NCI-H1436 treated with DMSO at 0.1 percent for 48 hours (cell line): Measurements from ENCODE around the gene SEMA3A.
"Not testable (repeated sequence)": the region's sequence is repeated elsewhere in the genome, so short reads cannot be mapped to it uniquely, and the experiment has no call there.

Source experiments
- DNase-seq: peaks from one replicate; lab custom pipeline; 2025; lab: John Stamatoyannopoulos, UW

SEMA3A gene

DNA sequence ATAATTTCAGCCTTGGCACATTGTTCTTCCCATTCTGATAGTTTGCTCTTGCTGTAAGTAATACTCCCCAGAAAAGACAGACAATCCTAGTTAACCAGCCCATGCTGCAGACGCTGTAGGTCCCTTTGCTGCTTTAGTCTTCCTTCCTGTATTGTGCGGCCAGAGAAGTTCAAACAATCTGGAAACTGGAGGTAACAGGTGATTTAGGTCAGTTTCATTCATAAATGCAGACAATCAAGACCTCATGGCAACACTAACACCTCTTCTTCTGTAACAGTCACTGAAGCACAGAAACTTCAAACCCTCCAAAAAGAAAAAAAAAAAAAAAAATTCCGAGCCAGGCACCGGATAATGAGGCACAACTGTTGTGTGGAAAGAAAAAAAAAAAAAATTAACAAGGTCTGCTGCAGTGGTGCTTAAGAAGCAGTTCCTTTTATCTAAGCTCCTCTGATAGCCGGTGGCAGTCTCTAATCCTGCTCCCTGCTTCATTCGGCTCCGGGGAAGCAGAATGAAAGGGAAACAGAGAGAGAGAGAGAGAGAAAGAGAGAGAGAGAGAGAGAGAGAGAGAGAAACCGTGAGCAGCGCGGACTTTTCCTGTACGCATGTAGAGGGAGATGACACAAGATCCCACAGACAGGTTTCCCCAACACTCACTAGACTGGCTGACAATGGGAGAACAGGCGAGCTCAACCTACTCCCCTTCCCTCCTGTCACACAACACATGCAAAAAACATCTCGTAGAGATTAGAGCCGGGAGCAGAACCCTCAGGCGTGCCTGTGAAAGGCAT is at the start of gene SEMA3A:
Gene SEMA3A, minus strand, starts transcription at position 306 of the 788 bp plus-strand sequence. Its CDS starts 203 bp downstream, at position 103.
- DNase-seq = no peak

DNA sequence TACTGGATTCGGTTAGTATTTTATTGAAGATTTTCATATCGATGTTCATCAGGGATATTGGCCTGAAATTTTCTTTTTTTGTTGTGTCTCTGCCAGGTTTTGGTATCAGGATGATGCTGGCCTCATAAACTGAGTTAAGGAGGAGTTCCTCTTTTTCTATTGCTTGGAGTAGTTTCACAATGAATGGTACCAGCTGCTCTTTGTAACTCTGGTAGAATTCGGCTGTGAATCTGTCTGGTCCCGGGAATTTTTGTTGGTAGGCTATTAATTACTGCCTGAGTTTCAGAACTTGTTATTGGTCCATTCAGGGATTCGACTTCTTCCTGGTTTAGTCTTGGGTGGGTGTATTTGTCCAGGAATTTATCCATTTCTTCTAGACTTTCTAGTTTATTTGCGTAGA is 48.4 kb upstream of the SEMA3A start:
- not testable (repeated sequence) for DNase-seq

DNA sequence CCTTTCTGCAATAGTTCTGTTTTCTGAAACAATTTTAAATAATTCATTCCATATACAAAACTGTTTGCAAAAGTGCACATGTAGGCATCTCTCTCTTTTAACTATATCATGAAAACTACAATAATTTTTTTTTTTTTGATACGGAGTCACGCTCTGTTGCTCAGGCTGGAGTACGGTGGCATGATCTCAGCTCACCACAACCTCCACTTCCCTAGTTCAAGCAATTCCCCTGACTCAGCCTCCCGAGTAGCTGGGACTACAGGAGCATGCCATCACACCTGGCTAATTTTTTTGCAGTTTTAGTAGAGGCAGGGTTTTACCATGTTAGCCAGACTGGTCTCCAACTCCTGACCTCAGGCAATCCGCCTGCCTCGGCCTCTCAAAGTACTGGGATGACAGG is 44.0 kb upstream of the SEMA3A start:
- DNase-seq = no peak

GRCh38 chr7:84237533-84238173 is 43.1 kb upstream of the SEMA3A start:
- DNase-seq = no peak

GRCh38 chr7:84236398-84236797 is 41.8 kb upstream of the SEMA3A start:
- DNase-seq = no peak

GRCh38 chr7:84232646-84233045 is 38.1 kb upstream of the SEMA3A start:
- DNase-seq = no peak

DNA sequence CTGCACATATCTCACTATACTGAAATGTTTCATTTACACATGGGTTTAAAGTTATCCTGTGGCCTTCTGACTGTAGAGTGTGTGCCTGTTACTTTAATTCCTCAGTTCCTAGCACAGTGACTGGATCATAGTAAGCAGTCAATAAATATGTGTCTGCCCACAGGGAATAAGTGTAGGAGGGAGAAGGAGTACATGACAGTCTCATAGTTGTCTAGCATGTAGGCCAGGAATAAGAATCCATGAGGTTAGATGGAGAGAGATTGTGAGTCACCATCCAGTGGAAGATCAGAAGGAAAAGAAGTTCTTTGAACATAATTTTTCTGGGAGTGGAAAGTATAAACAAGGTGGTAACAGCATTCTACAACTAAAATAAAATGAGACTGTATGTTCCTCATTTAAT is 36.6 kb upstream of the SEMA3A start:
- no peak for DNase-seq

GRCh38 chr7:84230491-84230890 is 35.9 kb upstream of the SEMA3A start:
- DNase-seq = no peak

- no peak for DNase-seq
Measured at GRCh38 chr7:84228526-84228925, 33.9 kb upstream of the SEMA3A start.

- no peak for DNase-seq
Measured at GRCh38 chr7:84226759-84227158, 32.2 kb upstream of the SEMA3A start.

GRCh38 chr7:84224505-84224904 is 29.9 kb upstream of the SEMA3A start:
- DNase-seq = no peak

- no peak for DNase-seq
Measured at GRCh38 chr7:84219310-84219709, 24.7 kb upstream of the SEMA3A start.

GRCh38 chr7:84218681-84219080 is 24.1 kb upstream of the SEMA3A start:
- DNase-seq = no peak

DNA sequence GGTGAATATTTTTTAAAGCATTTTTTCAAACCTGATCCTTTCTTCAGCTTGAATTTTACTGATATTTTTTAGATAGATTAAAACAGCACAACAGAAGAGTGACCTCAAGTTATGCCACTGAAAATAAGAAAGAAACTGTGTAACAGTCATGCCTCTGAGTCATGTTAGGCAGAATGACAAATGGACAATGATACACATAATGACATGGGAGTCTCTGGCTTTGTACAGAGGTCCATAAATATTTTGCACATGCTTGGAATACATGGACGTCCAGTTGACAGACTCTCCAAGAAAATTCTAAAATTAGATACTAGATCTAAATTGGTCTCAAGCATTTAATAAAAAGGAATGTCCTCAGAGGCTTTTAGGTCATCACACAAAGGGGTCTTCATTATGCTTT is 21.9 kb upstream of the SEMA3A start:
- no peak for DNase-seq

- not testable (repeated sequence) for DNase-seq
Measured at GRCh38 chr7:84214757-84215156, 20.2 kb upstream of the SEMA3A start.

DNA sequence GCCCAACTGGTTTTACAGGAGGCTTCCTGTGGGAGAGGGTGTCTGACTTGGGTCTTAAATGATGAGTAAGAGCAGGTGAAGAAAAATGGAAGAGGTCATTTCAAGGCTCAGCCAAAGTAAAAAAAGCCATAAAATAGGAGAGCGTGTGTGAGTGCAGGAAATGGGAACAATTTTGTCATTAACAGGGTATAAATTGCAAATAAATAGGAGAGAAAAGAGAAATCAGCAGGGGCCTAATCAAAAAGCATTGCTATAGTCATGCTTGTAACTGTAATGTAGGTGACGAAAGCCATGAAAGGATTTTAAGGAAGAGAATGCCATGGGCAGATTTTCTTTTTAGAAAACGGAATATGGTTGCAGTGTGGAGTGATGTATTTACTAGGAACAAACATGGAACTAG is 15.7 kb upstream of the SEMA3A start:
- DNase-seq = no peak

- DNase-seq = no peak
Measured at GRCh38 chr7:84209006-84209405, 14.4 kb upstream of the SEMA3A start.

GRCh38 chr7:84207615-84208014 is 13.0 kb upstream of the SEMA3A start:
- no peak for DNase-seq

GRCh38 chr7:84207025-84207424 is 12.4 kb upstream of the SEMA3A start:
- no peak for DNase-seq

DNA sequence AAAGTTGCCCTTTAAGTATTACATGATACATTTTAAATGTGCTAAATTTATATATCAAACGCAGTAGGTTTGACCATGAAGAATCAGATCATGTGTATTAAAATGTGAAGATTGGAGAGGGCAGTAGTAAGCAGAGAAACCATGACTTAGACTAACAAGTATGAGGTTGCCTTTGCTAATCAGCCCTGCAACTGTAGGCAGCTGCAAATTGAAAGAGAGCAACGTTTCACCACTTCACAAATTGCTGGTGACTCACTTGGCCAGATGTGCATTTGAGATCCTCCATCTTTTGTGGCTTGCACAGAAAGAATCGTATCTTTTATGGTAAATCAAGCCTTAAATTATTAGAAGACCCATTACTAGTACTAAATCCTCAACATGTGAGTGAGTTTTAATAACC is 10.1 kb upstream of the SEMA3A start:
- no peak for DNase-seq

- DNase-seq = no peak
Measured at GRCh38 chr7:84202855-84203254, 8.3 kb upstream of the SEMA3A start.

DNA sequence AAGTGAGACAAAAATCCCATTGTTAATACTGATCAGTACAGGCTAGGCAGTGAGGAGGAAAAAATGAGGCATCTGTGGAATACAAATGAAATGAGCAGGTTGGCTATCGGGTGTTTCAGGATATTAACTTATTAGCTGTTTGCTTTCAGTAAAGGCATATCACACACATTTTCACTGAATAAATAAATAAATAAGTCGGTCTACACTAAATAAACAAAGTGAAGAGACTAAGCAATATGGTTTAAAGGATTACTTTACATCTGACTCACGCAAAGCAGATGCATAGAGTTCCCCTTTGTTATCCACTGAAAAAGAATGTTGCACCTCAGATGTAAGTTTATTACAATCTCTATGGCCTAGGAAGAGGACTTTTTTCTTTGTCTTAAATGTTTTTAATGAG is 6.3 kb upstream of the SEMA3A start:
- DNase-seq = no peak

GRCh38 chr7:84199216-84199615 is 4.6 kb upstream of the SEMA3A start:
- DNase-seq = no peak

GRCh38 chr7:84196084-84196503 is 1.5 kb upstream of the SEMA3A start:
- no peak for DNase-seq
